ENCODE measurements around the gene STARD5. TPM values are rescaled to one million over a fixed set of nuclear protein-coding genes. Genes with fewer than 3 reads are reported as not detected.

The STARD5 gene
- total and polyA plus RNA-seq, 2 of the 8 experiments (the other 6 are each of a cell fraction or from before 2014, with no cell fraction given) = 5.5 to 10.4 TPM

DNA sequence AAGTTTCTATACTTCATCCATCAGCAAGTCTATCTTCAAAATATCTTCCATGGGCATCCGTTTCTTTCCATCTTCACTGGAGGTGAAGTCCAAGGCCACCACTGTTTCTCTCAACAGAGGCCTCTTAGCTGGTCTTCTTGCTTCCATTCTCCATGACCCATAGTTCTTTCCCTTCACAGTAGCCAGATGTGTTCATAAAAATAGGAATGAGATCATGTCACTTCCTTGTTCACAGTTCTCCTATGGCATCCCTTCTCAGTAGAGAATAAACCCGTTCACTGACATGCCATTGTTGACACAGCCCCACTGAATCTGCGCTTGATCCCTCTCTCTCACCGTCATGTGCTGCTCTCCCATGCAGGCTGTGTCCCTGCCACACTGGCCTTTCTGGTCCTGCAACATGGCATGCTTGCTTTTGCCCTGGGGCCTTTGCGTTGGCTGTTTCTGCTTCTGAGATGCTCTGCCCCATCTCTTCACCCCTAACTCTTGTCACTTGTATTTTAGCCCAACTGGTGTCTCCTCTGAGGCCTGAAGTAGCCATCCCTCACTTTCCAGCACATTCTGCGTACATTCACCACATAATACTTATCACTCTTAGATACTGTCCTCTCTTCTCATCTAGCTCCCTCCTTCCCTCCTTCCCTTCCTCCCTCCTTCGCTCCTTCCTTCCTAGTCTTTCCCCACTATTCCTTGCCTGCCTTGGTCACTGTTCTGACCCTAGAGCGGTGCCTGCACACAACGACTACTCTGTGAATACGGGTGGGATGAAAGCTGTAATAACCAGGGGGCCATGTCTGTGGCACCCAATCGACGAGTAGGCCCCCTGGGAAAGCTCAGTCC is 42.0 kb downstream of the STARD5 start:
- CTCF ChIA-PET (ENCODE audit: partially characterized antibody) = interaction anchor here (0.6 to 2.1 kb wide), 8 partner anchors 13 to 241 kb away, joined by 3 to 7 read pairs (median 4); no protein-coding TSS in a partner anchor
- TF ChIP-seq, protein P1, sequence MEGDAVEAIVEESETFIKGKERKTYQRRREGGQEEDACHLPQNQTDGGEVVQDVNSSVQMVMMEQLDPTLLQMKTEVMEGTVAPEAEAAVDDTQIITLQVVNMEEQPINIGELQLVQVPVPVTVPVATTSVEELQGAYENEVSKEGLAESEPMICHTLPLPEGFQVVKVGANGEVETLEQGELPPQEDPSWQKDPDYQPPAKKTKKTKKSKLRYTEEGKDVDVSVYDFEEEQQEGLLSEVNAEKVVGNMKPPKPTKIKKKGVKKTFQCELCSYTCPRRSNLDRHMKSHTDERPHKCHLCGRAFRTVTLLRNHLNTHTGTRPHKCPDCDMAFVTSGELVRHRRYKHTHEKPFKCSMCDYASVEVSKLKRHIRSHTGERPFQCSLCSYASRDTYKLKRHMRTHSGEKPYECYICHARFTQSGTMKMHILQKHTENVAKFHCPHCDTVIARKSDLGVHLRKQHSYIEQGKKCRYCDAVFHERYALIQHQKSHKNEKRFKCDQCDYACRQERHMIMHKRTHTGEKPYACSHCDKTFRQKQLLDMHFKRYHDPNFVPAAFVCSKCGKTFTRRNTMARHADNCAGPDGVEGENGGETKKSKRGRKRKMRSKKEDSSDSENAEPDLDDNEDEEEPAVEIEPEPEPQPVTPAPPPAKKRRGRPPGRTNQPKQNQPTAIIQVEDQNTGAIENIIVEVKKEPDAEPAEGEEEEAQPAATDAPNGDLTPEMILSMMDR (IDR thresholded peaks at IDR 0.05; ENCODE audit: control extremely low read depth in 1 of 3, insufficient read depth in 1 of 3, low read depth in 1 of 3, low read length in 3 of 3) = no peak
- no peak for TF ChIP-seq GTF2F1 (IDR thresholded peaks at IDR 0.05; ENCODE audit: borderline replicate concordance, low read depth, low read length)
- no peak for TF ChIP-seq SAP30 (IDR thresholded peaks at IDR 0.05; ENCODE audit: insufficient read depth, insufficient replicate concordance, low read length)
- TF ChIP-seq, protein P2, sequence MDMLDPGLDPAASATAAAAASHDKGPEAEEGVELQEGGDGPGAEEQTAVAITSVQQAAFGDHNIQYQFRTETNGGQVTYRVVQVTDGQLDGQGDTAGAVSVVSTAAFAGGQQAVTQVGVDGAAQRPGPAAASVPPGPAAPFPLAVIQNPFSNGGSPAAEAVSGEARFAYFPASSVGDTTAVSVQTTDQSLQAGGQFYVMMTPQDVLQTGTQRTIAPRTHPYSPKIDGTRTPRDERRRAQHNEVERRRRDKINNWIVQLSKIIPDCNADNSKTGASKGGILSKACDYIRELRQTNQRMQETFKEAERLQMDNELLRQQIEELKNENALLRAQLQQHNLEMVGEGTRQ (IDR thresholded peaks at IDR 0.05; ENCODE audit: low read length) = no peak
- TF ChIP-seq, protein P3, sequence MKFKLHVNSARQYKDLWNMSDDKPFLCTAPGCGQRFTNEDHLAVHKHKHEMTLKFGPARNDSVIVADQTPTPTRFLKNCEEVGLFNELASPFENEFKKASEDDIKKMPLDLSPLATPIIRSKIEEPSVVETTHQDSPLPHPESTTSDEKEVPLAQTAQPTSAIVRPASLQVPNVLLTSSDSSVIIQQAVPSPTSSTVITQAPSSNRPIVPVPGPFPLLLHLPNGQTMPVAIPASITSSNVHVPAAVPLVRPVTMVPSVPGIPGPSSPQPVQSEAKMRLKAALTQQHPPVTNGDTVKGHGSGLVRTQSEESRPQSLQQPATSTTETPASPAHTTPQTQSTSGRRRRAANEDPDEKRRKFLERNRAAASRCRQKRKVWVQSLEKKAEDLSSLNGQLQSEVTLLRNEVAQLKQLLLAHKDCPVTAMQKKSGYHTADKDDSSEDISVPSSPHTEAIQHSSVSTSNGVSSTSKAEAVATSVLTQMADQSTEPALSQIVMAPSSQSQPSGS (IDR thresholded peaks at IDR 0.05; ENCODE audit: low read length) = no peak
- no peak for TF ChIP-seq TBP (IDR thresholded peaks at IDR 0.05; ENCODE audit: low read depth, low read length)

More for the DNA sequence above, 42.0 kb downstream of the STARD5 start:
- FAIRE-seq = no peak
- Histone ChIP-seq H2BK12ac (ENCODE audit: low read depth, low read length) (no peak overlapping the region), H3K36me3 (ENCODE audit: control insufficient read depth in 2 of 4, insufficient read depth in 4 of 4, low read length in 3 of 4) (no peaks in the 10 kb centered on the region), H4K20me1 (replicated peaks in 1 of 2; ENCODE audit: control insufficient read depth in 1 of 2, insufficient read depth in 2 of 2, low read length in 2 of 2) (no peaks in the 10 kb centered on the region), H3K4me1 (replicated peaks in 1 of 4; ENCODE audit: control insufficient read depth in 3 of 4, insufficient read depth in 4 of 4, low read length in 3 of 4) (no peaks in the 10 kb centered on the region), H3K79me2 (ENCODE audit: control insufficient read depth in 1 of 2, insufficient read depth in 2 of 2, low read length in 2 of 2) (no peaks in the 10 kb centered on the region), H3K23ac (ENCODE audit: insufficient read length) (no peak overlapping the region), H2AFZ (ENCODE audit: low read length) (no peak overlapping the region), H3K79me1 (ENCODE audit: low read depth, low read length) (no peaks in the 10 kb centered on the region), H3K9ac (replicated peaks in 1 of 4; ENCODE audit: extremely low read depth in 1 of 4, low read depth in 3 of 4, low read length in 3 of 4) (no peak overlapping the region), H3K27ac (ENCODE audit: low read depth, low read length) (no peak overlapping the region), H2BK20ac (ENCODE audit: low read length) (no peak overlapping the region), H3K27me3 (replicated peaks in 1 of 4; ENCODE audit: control insufficient read depth in 3 of 4, extremely low read depth in 1 of 4, insufficient read depth in 3 of 4, low read length in 3 of 4) (no peaks in the 10 kb centered on the region), H2BK120ac (replicated peaks; ENCODE audit: low read depth, low read length) (no peak overlapping the region), H2BK15ac (ENCODE audit: low read length) (no peak overlapping the region), H4K91ac (replicated peaks; ENCODE audit: insufficient read length, low read length) (no peak overlapping the region), H3K56ac (replicated peaks; ENCODE audit: insufficient read length, low read depth, low read length) (no peak overlapping the region), H3K18ac (ENCODE audit: extremely low read depth, low read length) (no peak overlapping the region), H3K4me3 (ENCODE audit: extremely low read depth in 1 of 4, insufficient read depth in 2 of 4, low read depth in 3 of 4, low read length in 4 of 4) (no peak overlapping the region), H2BK5ac (ENCODE audit: low read depth, low read length) (no peak overlapping the region), H2AK5ac (ENCODE audit: low read depth, low read length) (no peak overlapping the region), H3K9me3 (ENCODE audit: insufficient read depth in 2 of 2, low read depth in 1 of 2, low read length in 1 of 2) (peaks cover under 1 to 12% of the 10 kb centered on the region in 2 experiments; a peak in 2 of 4 replicates), H4K5ac (ENCODE audit: insufficient read length, low read depth, low read length) (no peak overlapping the region), H3K23me2 (ENCODE audit: low read depth, low read length) (no peaks in the 10 kb centered on the region), H4K8ac (ENCODE audit: extremely low read depth, insufficient read depth, low read length) (no peak overlapping the region), H3K4ac (replicated peaks; ENCODE audit: insufficient read length, low read depth, low read length) (no peak overlapping the region), H3K4me2 (ENCODE audit: insufficient read depth in 1 of 2, low read depth in 2 of 2, low read length in 2 of 2) (no peak overlapping the region), H3K14ac (ENCODE audit: insufficient read length) (no peak overlapping the region)
- no peak for DNase-seq (ENCODE audit: low read depth in 1 of 2, low spot score in 2 of 2)
- 94% methylated on average over 12 of the region's 12 CpGs; no CpG with 5 or more reads in 1 of the 2 experiments for WGBS, 2 experiments (ENCODE audit: extremely low coverage in 1 of 2, insufficient coverage in 1 of 2, insufficient read length in 1 of 2, insufficient replicate concordance in 2 of 2, low coverage in 1 of 2, low lambda C conversion rate in 2 of 2, missing lambda C conversion rate in 1 of 2)
- POLR2A ChIA-PET (ENCODE audit: partially characterized antibody) = no interaction called here

All from H1 (cell line).